Activated T-cell treated with anti-CD3 and anti-CD28 coated beads, Interleukin-2, amount 50 U/mL, for 48 hours (primary cell): Measurements from ENCODE around the gene AAMDC.
"Not testable (repeated sequence)": the region's sequence is repeated elsewhere in the genome, so short reads cannot be mapped to it uniquely, and the experiment has no call there.

Experiments used
- DNase-seq, 2 experiments: peaks; one replicate each; pipeline ENCODE4 v3.0.0-alpha.2; 2020

Gene AAMDC

GRCh38 chr11:77822126-77822525 is 1.2 kb downstream of the AAMDC start:
- DNase-seq: not testable (repeated sequence)

DNA sequence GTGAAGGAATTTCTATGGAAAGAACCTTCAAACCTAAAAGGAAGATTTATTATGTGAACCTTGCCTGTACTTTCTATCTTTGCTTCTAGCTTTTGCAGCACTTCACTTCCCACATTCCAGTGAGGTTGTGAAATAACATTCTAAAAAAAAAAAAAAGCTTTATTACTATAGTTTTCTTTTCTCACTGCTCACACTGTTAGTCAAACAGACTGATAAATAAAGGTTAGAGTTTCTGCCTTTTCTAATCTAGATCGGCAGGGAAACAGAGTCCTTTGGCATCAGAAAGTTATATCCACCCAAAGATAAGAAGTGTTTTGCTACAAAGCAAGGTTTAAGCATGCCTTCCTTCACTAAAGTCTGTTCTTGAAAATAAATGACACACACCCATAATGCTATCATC is 2.8 kb downstream of the AAMDC start:
- DNase-seq: no peak

GRCh38 chr11:77828926-77829325 is 8.0 kb downstream of the AAMDC start:
- DNase-seq: no peak

- DNase-seq: no peak
These were observed 12.4 kb downstream of the AAMDC start for GRCh38 chr11:77833302-77833701.

- no peak for DNase-seq
These were observed 21.6 kb downstream of the AAMDC start for GRCh38 chr11:77842441-77843121.

DNA sequence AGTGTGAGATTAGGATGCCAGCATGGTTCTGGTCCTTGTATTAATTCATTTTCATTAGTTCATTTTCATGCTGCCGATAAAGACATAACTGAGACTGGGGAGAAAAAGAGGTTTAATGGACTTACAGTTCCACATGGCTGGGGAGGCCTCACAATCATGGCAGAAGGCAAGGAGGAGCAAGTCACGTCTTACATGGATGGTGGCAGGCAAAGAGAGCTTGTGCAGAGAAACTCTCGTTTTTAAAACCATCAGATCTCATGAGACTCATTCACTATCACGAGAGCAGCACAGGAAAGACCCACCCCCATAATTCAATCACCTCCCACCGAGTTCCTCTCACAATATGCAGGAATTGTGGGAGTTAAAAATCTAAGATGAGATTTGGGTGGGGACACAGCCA is 22.8 kb downstream of the AAMDC start:
- not testable (repeated sequence) for DNase-seq

DNA sequence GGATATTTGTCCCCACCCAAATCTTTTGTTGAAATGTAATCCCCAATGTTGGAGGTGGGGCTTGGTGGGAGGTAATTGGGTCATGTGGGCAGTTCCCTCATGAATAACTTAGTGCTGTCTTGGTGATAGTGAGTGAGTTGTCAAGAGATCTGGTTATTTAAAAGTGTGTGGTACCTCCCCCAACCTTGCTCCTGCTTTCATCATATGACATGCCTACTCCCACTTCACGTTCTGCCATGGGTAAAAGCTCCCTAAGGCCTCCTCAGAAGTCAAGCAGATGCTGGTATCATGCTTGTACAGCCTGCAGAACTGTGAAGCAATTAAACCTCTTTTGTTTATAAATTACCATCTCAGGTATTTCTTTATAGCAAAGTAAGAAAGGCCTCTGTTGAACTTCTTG is 30.6 kb downstream of the AAMDC start:
- no peak for DNase-seq

GRCh38 chr11:77854838-77855237 is 33.9 kb downstream of the AAMDC start:
- no peak for DNase-seq

GRCh38 chr11:77857906-77858457 is 37.0 kb downstream of the AAMDC start:
- DNase-seq: not testable (repeated sequence)

DNA sequence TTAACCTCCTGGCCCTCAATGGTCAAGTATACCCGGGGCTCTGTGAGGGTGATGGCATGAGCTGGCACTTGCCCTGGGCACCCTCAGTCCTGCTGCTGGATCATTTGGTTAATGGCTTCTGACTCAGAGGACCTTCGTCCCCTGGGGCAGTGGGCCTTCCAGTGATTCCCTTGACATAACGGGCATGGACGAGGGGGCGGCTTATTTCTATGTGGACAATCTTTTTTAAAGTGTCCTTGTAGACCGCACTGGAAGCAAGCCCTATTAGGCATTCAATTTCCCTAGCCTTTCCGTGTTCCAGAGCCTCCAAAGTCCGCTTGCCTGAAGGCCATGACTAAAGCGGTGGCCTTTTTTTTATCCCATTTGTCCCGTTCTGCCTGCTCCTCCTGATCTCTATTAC is 40.5 kb downstream of the AAMDC start:
- DNase-seq: not testable (repeated sequence)

DNA sequence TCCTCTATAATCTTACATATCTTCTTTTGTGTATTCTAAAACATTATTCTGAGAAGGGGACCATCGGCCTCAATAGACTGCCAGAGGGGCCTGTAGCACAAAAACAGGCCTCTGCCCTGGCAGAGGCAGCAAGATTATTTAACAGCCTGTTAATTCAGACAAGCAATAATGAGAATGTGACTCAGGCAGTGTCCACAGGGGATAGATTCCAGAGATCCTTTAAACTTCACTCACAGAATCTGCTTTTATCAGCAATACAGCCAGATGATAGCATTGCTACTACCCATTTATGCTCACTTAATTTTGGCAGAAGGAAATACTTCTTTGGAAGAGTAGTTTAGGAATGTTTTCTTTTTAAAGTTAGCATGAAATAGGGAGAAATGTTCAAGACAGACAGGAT is 44.9 kb downstream of the AAMDC start:
- no peak for DNase-seq

DNA sequence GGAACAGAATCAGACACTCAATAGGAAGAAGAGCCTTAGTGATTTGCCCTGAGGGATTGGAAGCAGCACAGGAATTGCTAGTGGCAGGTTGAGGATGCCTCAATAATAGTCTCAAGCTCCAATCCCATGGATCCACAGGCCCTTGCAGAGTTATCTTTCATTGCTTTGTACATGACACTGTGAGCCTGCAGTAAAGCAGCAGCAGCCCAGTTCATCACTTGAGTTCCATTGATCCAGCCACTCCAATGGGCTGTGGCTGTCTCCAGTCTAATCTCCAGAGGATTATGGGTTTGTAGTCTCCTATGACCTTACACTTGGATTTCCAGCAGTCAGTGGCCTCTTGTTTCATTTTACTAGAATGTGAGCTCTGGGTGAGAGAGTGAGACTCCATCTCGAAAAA is 45.4 kb downstream of the AAMDC start:
- DNase-seq: no peak

DNA sequence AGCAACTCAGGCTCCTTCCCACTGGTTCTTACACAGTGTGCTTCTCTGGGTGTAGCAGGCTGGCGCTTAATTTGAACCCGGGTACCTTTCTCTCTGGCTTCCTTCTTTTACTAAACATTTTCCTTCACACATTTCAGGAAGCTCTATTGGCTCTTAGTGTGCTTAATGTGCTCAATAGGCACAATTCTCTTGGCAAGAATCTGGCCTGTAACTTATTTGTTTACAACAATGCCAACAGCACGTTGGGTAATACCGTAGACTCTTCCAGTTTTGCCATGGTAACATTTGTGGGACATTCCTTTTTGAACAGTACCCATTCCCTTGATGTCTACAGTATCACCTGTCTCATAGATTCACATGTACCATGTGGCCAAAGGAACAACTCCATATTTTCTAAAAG is 47.8 kb downstream of the AAMDC start:
- no peak for DNase-seq

DNA sequence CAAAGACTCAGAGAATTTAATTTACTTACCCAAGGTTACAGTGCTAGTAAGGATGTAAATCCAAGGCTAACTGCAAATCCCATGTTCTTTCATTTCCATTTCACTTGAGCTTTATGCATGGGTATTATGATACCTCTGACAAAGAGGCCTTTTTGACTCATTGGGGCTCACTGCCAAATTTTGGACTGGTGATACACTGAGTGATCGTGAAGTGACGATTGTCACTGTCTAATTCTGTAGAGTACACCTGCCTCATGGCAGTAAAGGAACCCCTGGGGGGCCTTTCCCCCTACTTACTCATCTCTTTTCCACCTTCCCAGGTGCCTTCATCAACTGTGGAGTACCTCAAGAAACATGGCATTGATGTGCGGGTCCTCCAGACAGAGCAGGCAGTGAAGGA is 50.9 kb downstream of the AAMDC start:
- DNase-seq: no peak

DNA sequence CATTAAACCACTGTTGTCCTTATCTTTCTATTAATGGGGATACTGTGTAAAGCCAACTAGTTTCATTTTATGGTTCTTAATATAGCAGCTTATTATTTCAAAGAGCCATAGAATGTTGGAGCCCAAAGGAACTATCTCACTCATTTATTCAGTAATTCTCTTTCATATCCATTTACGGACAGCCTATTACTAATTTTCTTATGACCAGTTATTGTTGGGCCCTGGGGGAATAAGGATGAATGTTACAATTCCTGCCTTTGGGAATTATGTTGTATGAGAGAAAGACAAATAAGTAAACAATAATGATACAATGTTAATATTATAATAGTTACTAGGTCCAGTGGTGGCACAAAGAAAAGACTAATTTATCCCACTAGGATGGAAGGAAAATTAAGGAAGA is 52.4 kb downstream of the AAMDC start:
- DNase-seq: no peak

- no peak for DNase-seq
These were observed 53.3 kb downstream of the AAMDC start for GRCh38 chr11:77874206-77874605.

DNA sequence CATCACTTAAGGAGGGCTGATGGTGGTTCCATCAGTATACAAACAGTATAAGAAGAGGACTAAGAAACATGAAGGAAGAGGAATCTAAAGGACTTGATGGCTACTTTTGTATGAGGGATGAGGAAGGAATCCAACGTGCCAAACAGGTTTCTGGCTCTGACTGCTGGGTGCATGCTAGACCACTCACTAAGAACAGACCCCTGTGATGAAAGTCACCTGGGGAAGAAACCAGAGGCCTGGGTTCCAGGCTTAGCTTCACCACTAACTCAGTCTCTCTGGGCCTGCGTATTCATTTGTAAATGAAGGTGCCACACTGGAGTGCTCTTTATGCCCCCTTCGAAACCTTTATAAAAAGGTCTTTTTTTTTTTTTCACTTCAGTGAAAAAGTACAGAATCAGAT is 55.1 kb downstream of the AAMDC start:
- DNase-seq: no peak

- DNase-seq: not testable (repeated sequence)
These were observed 57.3 kb downstream of the AAMDC start for GRCh38 chr11:77878247-77878646.

DNA sequence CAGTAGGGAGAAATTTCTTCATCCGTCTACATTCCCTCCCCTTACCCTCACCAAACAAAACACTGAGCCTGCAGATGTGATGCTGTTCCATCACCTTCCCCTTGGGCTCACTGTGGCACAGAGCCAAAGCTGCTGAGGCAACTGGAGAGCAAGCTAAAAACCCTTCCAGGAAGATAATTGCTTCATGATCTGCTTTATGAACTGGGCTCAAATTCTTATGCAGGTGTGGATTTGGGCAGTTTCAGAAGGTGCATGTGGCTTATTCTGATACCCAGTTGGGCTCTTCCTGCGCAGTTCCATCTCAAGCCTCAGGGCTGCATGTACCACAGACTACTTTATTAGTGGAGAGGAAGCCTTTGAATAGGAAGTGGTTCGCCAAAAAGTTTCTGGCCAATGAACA is 58.3 kb downstream of the AAMDC start:
- no peak for DNase-seq

- no peak for DNase-seq
These were observed 61.5 kb downstream of the AAMDC start for GRCh38 chr11:77882396-77882795.

DNA sequence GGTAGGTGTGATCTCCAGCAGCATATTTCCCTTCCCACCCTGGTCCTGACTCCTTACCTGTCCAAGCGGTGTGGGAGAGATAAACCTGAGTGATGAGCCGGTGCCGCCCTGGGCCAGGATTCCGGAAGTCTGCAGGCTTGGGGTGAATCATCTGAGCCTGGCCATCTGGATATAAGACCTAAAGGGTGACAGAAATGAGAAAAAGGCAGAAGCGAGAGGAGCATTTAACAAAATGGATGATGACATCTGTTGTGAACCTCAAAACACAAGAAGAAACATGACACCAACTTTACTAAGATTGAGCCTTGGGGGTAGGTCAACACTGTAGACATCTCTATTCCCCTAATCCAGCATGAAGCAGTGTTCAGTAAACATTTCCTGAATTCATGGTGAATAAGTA is 62.8 kb downstream of the AAMDC start:
- no peak for DNase-seq

DNA sequence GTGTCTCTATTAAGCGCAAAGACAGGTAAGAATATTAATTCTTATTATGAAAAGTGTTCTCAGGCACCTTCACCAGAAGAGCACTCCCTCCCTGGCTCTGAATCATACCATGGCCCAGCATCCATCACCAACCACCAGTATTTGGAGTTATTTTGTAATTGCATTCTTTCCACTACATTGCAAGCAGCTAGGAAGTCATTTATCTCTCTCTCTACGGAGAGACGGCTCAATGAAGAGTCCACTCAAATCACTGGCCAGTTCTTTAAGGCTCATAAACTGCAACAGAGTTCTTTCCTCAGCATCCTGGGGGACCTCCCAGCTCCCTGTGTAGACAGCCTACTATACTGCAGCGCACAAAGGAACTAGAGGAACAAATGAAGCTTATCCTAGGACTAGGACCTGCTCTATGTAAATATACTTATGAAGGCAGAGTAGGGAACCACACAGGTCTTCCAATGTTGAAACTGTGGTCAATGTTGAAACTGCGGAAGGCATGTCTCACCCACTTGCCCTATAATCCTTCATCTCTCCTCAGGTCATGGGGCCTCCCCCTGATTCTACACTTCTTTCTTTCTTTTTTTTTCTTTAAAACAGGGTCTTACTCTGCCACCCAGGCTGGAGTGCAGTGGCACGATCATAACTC is 63.4 kb downstream of the AAMDC start:
- DNase-seq: no peak

- no peak for DNase-seq
These were observed 63.9 kb downstream of the AAMDC start for GRCh38 chr11:77884829-77885190.

GRCh38 chr11:77886401-77886800 is 65.5 kb downstream of the AAMDC start:
- DNase-seq: no peak

GRCh38 chr11:77889045-77889444 is 68.1 kb downstream of the AAMDC start:
- not testable (repeated sequence) for DNase-seq
